ENCODE results near the gene ANGPT4. TPM values are rescaled to one million over a fixed set of nuclear protein-coding genes. Genes with fewer than 3 reads are reported as not detected.

ANGPT4 gene
- total RNA-seq, 4 donors from 2014 or later: 0.56 to 2.1 (median 0.71) TPM

DNA sequence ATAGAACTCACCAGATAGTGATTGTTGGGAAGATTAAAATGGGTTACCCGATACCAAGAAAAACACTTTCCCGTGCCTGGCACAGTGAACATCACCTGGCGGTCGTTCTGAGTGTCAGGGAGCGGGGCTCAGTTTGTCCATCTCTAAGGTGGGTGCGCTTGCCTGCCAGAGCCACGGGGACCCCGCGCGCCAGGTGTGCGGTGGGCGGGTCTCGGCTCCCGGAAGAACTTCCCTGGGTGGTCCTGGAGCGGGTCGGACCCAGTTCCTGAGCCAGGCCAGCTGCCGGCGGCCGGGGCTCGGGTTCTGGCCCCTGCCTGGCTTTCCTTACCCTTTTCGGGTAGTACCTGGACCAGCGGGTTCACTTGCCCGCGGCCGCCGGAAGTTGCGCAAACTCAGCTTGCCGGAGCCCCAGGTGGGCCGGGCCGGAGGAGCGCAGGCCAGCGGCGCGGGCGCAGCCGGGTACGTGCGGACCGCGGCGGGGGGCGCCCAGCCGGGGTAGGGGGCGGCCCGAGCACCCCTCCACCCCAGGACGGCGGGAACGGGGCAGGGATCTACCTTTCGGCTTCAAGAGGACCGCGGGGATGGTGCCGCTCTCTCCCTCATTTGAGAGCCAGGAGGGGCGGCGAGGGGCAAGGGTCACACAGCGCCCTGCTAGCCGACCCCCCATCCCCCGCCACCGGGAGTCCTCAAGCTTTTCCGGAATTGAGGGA, 75.1 kb downstream of the ANGPT4 start:
- 29% methylated on average over 13 of the region's 59 CpGs for WGBS
- H3K4me1 ChIP-seq: peaks cover 57% of the 10 kb centered on the region
- no peak for DNase-seq (ENCODE audit: low spot score in 2 of 2)

DNA sequence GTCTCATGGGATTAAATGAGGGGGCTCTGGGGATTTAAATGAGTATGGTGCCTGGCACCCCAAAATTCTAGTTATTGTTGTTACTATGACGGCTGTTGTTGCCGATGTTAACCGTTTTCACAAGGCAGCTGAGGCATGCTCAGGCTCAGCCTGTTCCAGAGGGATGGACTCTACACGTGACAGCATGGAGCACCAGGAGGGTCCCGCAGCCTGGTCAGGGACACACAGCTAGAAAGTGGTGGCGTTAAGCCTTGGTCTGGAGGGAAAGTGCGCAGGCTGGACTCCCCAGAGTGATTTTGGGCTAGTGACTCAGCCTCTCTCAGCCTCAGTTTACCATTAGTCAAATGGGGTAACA, 75.7 kb downstream of the ANGPT4 start:
- peaks cover 57% of the 10 kb centered on the region for H3K4me1 ChIP-seq

More for the DNA sequence above, 75.1 kb downstream of the ANGPT4 start:
- Histone ChIP-seq H3K27me3 (peaks cover 10% of the 10 kb centered on the region), H3K4me3 (peak overlapping the region; percentile 67), H3K36me3 (no peaks in the 10 kb centered on the region), H3K27ac (peak overlapping the region; percentile 87), H3K9me3 (no peaks in the 10 kb centered on the region)
- TF ChIP-seq EP300 (IDR thresholded peaks at IDR 0.05) (no peak), CTCF (IDR thresholded peaks at IDR 0.05) (no peak), POLR2AphosphoS5 (IDR thresholded peaks at IDR 0.05) (no peak), POLR2A (IDR thresholded peaks at IDR 0.05) (no peak)

GRCh38 chr20:839626-840025, 76.5 kb downstream of the ANGPT4 start:
- WGBS: 91% methylated on average over 11 of the region's 11 CpGs
- Histone ChIP-seq H3K4me1 (peaks cover 57% of the 10 kb centered on the region), H3K27ac (no peak overlapping the region), H3K9me3 (no peaks in the 10 kb centered on the region), H3K27me3 (peaks cover 10% of the 10 kb centered on the region), H3K36me3 (no peaks in the 10 kb centered on the region), H3K4me3 (no peak overlapping the region)
- no peak for TF ChIP-seq POLR2AphosphoS5 (IDR thresholded peaks at IDR 0.05)
- TF ChIP-seq CTCF (IDR thresholded peaks at IDR 0.05): no peak
- TF ChIP-seq EP300 (IDR thresholded peaks at IDR 0.05): no peak
- no peak for TF ChIP-seq POLR2A (IDR thresholded peaks at IDR 0.05)
- no peak for DNase-seq (ENCODE audit: low spot score in 2 of 2)

More for the DNA sequence above, 75.7 kb downstream of the ANGPT4 start:
- TF ChIP-seq CTCF (IDR thresholded peaks at IDR 0.05) (no peak), POLR2A (IDR thresholded peaks at IDR 0.05) (no peak), POLR2AphosphoS5 (IDR thresholded peaks at IDR 0.05) (no peak), EP300 (IDR thresholded peaks at IDR 0.05) (no peak)
- Histone ChIP-seq H3K27ac (no peak overlapping the region), H3K27me3 (peaks cover 10% of the 10 kb centered on the region), H3K4me3 (peak overlapping the region; percentile 67), H3K36me3 (no peaks in the 10 kb centered on the region), H3K9me3 (no peaks in the 10 kb centered on the region)
- no peak for DNase-seq (ENCODE audit: low spot score in 2 of 2)
- WGBS: 81% methylated on average over 7 of the region's 7 CpGs

DNA sequence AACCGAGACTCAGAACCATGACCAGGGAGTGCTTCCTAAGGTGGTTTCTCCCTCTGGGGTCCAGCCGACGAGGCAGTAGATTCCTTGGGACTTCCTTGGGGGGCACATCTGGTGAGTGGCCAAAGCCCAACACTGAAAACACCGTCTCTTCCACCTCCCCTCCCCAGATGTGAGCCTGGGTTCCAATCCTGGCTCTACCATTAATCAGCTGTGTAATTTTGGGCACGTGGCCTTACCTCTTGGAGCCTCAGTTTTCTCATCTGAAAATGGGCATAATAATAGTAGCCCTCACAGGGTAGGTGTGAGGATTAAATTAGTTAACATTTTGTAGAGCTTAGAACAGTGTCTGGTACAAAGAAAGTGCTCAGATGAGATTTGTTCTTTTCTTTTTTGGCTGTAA, 77.1 kb downstream of the ANGPT4 start:
- 88% methylated on average over 5 of the region's 5 CpGs for WGBS
- Histone ChIP-seq H3K4me1 (peaks cover 57% of the 10 kb centered on the region), H3K27ac (no peak overlapping the region), H3K4me3 (no peak overlapping the region), H3K36me3 (no peaks in the 10 kb centered on the region), H3K27me3 (peaks cover 10% of the 10 kb centered on the region), H3K9me3 (no peaks in the 10 kb centered on the region)
- DNase-seq (ENCODE audit: low spot score in 2 of 2): no peak
- TF ChIP-seq POLR2A (IDR thresholded peaks at IDR 0.05) (no peak), POLR2AphosphoS5 (IDR thresholded peaks at IDR 0.05) (no peak), EP300 (IDR thresholded peaks at IDR 0.05) (no peak), CTCF (IDR thresholded peaks at IDR 0.05) (no peak)

DNA sequence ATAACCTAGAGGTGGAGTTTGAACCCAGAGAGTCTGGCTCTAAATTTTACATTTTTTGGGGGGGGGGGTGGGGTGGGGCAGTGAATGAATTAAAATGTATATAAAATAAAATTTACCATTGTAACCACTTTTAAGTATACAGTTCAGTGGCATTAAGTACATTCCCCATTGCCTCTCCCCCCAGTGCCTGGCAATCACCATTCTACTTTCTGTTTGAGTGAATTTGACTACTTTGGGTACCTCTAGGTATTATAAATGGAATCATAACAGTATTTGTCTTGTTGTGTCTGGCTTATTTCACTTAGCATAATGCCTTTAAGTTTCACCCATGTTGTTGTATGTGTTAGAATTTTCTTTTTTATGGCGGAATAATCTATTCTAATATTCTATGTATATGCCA, 79.9 kb downstream of the ANGPT4 start:
- Histone ChIP-seq H3K4me1 (peaks cover 37% of the 10 kb centered on the region), H3K27ac (no peak overlapping the region)

More for the DNA sequence above, 79.9 kb downstream of the ANGPT4 start:
- H3K9me3 ChIP-seq: no peaks in the 10 kb centered on the region
- no peak for TF ChIP-seq EP300 (IDR thresholded peaks at IDR 0.05)
- no peak for TF ChIP-seq POLR2AphosphoS5 (IDR thresholded peaks at IDR 0.05)
- TF ChIP-seq CTCF (IDR thresholded peaks at IDR 0.05): no peak
- no peak for TF ChIP-seq POLR2A (IDR thresholded peaks at IDR 0.05)
- no peak overlapping the region for H3K4me3 ChIP-seq
- WGBS: 97% methylated on average over 1 of the region's 1 CpG
- peaks cover 5% of the 10 kb centered on the region for H3K27me3 ChIP-seq
- no peak for DNase-seq (ENCODE audit: low spot score in 2 of 2)
- no peaks in the 10 kb centered on the region for H3K36me3 ChIP-seq

All from suprapubic skin (tissue), 4 donors.